ENCODE data around the gene SLX4IP. TPM values are rescaled to one million over a fixed set of nuclear protein-coding genes. Genes with fewer than 3 reads are reported as not detected.

SLX4IP gene
- total RNA-seq, 4 donors from 2014 or later: 3.4 to 6.3 (median 3.9) TPM

DNA sequence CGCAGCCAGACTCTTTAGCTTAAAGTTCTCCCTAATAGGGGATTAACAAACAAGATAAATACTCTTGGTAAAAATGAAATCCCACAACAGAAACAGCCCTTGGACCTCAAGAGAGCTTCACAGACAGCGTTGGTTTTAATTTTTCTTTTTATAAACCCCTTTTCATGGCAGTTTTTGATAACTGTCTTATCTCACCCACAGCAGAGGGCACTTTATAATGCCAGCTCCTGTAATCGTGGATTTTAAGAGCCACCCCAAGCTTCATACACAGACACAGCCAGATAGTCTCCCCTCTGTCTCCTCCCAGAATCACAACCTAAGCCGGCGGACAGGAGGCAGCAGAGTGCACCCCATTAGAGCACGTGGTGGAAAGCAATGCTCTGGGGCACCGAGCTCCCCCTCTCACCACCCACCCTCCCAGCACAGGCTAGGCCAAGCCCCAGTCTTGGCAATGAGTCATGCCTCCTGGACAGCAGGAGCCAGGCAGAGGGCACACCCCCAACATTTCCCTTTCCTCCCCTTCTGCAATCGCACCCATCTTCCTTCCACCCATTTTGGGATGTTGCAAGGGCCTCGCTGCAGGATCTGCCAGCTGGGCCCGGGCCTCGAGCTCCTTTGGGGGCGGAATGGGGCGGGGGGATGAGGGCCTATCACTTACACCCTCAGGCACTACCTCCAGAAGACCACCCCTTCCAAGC, 236.3 kb downstream of the SLX4IP start:
- Histone ChIP-seq H3K36me3 (peaks cover 4 to 38% (median 7%) of the 10 kb centered on the region in 3 donors), H3K4me3 (peak overlapping the region; percentile 92 to 97 (median 94)), H3K27me3 (no peaks in the 10 kb centered on the region), H3K9me3 (no peaks in the 10 kb centered on the region), H3K4me1 (peaks cover 17 to 70% (median 45%) of the 10 kb centered on the region in 3 donors), H3K27ac (peak overlapping the region; percentile 97 to 100 (median 98))
- DNase-seq: peak; percentile 69
- peak in 5 of 6 experiments; percentile 48 to 73 (median 65) for TF ChIP-seq CTCF (IDR thresholded peaks at IDR 0.05)
- TF ChIP-seq POLR2A (IDR thresholded peaks at IDR 0.05): peak in 2 of 4 donors; percentile 28 to 52
- intact Hi-C loops (cut with DNase I): loop anchor here (10.0 kb wide), 2 partner anchors 533 to 603 kb away; no protein-coding TSS in a partner anchor
- WGBS, 2 donors: 1 to 2% methylated on average over 7 to 9 of the region's 13 CpGs

DNA sequence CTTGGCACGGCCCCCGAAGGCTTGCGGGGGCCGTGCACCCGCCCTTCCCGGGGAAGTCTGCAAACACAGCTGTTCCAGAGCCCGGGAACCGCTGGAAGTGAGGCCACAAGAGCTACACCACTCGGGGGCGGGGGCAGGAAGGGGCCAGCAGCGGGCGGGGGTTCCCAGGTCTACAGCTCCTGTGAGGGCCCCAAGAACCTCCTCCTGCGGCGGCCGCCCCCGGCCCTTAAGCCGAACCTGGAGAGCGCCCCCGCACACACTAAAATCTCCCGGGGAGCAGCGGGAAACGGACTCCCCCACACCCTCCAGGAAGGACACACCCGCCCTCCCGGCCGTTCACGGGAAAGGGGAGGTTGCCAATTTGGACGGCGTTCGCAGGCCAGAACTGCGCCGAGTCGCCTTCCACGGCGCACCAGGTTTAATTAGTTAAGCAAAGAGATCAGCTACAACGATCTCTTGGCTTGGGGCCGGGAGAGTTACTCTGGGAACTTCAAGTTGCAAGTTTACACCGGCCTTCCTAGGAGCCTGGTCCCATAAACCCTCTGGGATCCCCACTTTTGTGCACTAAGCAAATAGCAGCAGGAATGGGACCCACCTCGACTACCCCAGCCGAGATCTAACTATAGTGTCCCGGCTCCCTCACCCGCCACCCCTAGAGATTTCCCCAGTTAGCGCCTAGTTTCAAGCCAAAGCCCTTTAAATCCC, 237.0 kb downstream of the SLX4IP start:
- Histone ChIP-seq H3K27ac (peak overlapping the region; percentile 97 to 100 (median 98)), H3K27me3 (no peaks in the 10 kb centered on the region), H3K4me3 (peak overlapping the region; percentile 92 to 97 (median 94)), H3K36me3 (peaks cover 0 to 31% (median 7%) of the 10 kb centered on the region in 3 donors), H3K9me3 (no peaks in the 10 kb centered on the region), H3K4me1 (peaks cover 10 to 66% (median 38%) of the 10 kb centered on the region in 3 donors)
- intact Hi-C loops (cut with DNase I): loop anchor here (10.0 kb wide), 2 partner anchors 533 to 603 kb away; no protein-coding TSS in a partner anchor
- WGBS, 2 donors: 0 to 2% methylated on average over 9 to 25 of the region's 42 CpGs
- DNase-seq: peak; percentile 65
- TF ChIP-seq POLR2A (IDR thresholded peaks at IDR 0.05): no peak
- TF ChIP-seq CTCF (IDR thresholded peaks at IDR 0.05): no peak

- WGBS, 2 donors: 1% methylated on average over 32 of the region's 47 CpGs; no CpG with 5 or more reads in 1 of the 2 donors
- H3K27ac ChIP-seq: peak overlapping the region; percentile 97 to 100 (median 98)
- no peaks in the 10 kb centered on the region for H3K27me3 ChIP-seq
- peak overlapping the region; percentile 92 to 97 (median 94) for H3K4me3 ChIP-seq
- H3K9me3 ChIP-seq: no peaks in the 10 kb centered on the region
- intact Hi-C loops (cut with DNase I): loop anchor here (10.0 kb wide), 2 partner anchors 532 to 602 kb away; no protein-coding TSS in a partner anchor
- DNase-seq: no peak
- peaks cover 7 to 60% (median 31%) of the 10 kb centered on the region in 3 donors for H3K4me1 ChIP-seq
- H3K36me3 ChIP-seq: peaks cover 0 to 25% (median 7%) of the 10 kb centered on the region in 3 donors
- TF ChIP-seq POLR2A (IDR thresholded peaks at IDR 0.05): no peak
- TF ChIP-seq CTCF (IDR thresholded peaks at IDR 0.05): no peak
Observed at GRCh38 chr20:10672624-10673127, 237.6 kb downstream of the SLX4IP start.

GRCh38 chr20:10673176-10673841, 238.2 kb downstream of the SLX4IP start:
- WGBS, 2 donors: 0 to 2% methylated on average over 11 to 31 of the region's 73 CpGs
- no peak for DNase-seq
- H3K4me1 ChIP-seq: peaks cover 7 to 53% (median 25%) of the 10 kb centered on the region in 3 donors

More at GRCh38 chr20:10673176-10673841, 238.2 kb downstream of the SLX4IP start:
- H3K9me3 ChIP-seq: no peaks in the 10 kb centered on the region
- H3K27ac ChIP-seq: peak overlapping the region; percentile 97 to 100 (median 98)
- H3K27me3 ChIP-seq: no peaks in the 10 kb centered on the region
- peaks cover 0 to 19% (median 7%) of the 10 kb centered on the region in 3 donors for H3K36me3 ChIP-seq
- TF ChIP-seq CTCF (IDR thresholded peaks at IDR 0.05) (no peak), POLR2A (IDR thresholded peaks at IDR 0.05) (no peak)
- intact Hi-C loops (cut with DNase I): loop anchor here (10.0 kb wide), 2 partner anchors 531 to 601 kb away; no protein-coding TSS in a partner anchor
- peak overlapping the region; percentile 92 to 97 (median 94) for H3K4me3 ChIP-seq

Data from esophagus squamous epithelium (tissue), 5 donors.